ENCODE measurements around the gene CSHL1.
"Not testable (repeated sequence)": the region's sequence is repeated elsewhere in the genome, so short reads cannot be mapped to it uniquely, and the experiment has no call there.

DNA sequence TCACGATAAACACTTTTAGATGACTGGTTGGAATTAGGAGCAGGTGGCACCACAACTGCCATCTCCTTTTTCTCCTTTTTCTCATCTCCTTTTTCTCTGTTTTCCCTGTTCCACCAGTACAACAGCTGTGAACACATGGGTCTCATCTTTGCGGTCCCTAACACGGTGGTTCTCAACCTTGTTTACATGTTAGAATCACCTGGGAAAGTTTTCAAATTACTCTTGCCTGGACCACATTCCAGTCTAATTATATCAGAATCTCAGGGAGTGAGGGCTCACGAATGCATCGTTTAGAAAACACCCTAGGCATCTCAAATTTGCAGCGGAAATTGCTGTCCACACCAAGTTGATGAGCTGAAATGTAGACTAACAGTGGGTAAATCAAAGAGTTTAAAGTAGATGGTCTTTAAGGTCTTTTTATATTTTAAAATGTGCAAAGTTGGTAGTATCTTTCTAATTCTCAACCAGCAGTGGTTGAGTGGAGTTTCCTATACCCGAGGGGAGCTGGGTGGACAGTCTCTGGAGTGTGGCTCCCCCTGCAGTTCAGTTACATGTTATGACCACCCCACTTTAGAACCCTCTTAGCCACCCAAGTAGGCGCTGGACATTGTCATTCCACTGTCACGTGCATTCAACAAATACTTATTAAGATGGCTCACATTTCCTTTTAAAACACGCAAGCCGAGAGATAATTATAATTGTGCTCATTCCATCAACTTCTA lies 18.6 kb downstream of the CSHL1 start:
- TF ChIP-seq, protein P1, sequence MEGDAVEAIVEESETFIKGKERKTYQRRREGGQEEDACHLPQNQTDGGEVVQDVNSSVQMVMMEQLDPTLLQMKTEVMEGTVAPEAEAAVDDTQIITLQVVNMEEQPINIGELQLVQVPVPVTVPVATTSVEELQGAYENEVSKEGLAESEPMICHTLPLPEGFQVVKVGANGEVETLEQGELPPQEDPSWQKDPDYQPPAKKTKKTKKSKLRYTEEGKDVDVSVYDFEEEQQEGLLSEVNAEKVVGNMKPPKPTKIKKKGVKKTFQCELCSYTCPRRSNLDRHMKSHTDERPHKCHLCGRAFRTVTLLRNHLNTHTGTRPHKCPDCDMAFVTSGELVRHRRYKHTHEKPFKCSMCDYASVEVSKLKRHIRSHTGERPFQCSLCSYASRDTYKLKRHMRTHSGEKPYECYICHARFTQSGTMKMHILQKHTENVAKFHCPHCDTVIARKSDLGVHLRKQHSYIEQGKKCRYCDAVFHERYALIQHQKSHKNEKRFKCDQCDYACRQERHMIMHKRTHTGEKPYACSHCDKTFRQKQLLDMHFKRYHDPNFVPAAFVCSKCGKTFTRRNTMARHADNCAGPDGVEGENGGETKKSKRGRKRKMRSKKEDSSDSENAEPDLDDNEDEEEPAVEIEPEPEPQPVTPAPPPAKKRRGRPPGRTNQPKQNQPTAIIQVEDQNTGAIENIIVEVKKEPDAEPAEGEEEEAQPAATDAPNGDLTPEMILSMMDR (IDR thresholded peaks at IDR 0.05), result not testable (repeated sequence)
- TF ChIP-seq POLR2A, EP300 (IDR thresholded peaks at IDR 0.05): not testable (repeated sequence)
